ENCODE measurements around the gene SPATS2L. TPM values are rescaled to one million over a fixed set of nuclear protein-coding genes. Genes with fewer than 3 reads are reported as not detected.

Gene SPATS2L
- total RNA-seq, 1 experiment from 2014 or later, result 47.3 TPM

GRCh38 chr2:200421270-200421669 lies 114.8 kb downstream of the SPATS2L start:
- 0 out of 7 replicates have a peak overlapping the region, but pooled peaks of 1 of the 3 experiments have one; percentile 18 for H3K27ac Mint-ChIP-seq
- H4K5ac ChIP-seq (ENCODE audit: insufficient read length, low read depth, low read length), result no peak overlapping the region
- H3K9ac ChIP-seq (ENCODE audit: extremely low read depth, insufficient read length, low read length), result no peak overlapping the region
- no peaks in the 10 kb centered on the region for H3K79me1 ChIP-seq (ENCODE audit: insufficient read depth, low read depth, low read length, poor library complexity, severe bottlenecking)
- H2AK5ac ChIP-seq (ENCODE audit: insufficient read length, low read length), result no peak overlapping the region
- no peak overlapping the region for H2AFZ ChIP-seq (ENCODE audit: low read length)
- H4K20me1 ChIP-seq (ENCODE audit: control insufficient read depth, insufficient read depth, insufficient read length), result no peaks in the 10 kb centered on the region
- no peak overlapping the region for H3K4me2 ChIP-seq (ENCODE audit: insufficient read depth, insufficient read length, low read length)
- H2BK5ac ChIP-seq (ENCODE audit: insufficient read length, low read length), result no peak overlapping the region
- H3K14ac ChIP-seq (ENCODE audit: insufficient read depth, low read length), result no peak overlapping the region
- H3K4me1 ChIP-seq (ENCODE audit: insufficient read depth, low read length), result peaks cover 4% of the 10 kb centered on the region; the same call in 1 of the 2 replicates
- no peak for DNase-seq
- no peak overlapping the region for H3K23ac ChIP-seq (ENCODE audit: insufficient read length, low read depth, low read length)
- H3K9me3 ChIP-seq (ENCODE audit: control insufficient read depth, low read depth, low read length), result no peaks in the 10 kb centered on the region
- H3K79me2 ChIP-seq (ENCODE audit: insufficient read depth, low read length), result no peaks in the 10 kb centered on the region; the same call in 1 of the 2 replicates
- no peak overlapping the region for H3K18ac ChIP-seq (ENCODE audit: insufficient read length, low read depth, low read length)
- H2BK20ac ChIP-seq (ENCODE audit: low read depth, low read length, poor library complexity, severe bottlenecking), result no peak overlapping the region
- no CpG with 5 or more reads among the region's 1 CpG for WGBS (ENCODE audit: extremely low coverage, insufficient read length, low lambda C conversion rate)
- no peak overlapping the region for H3K56ac ChIP-seq (ENCODE audit: insufficient read length, low read depth, low read length)
- H3K23me2 ChIP-seq (ENCODE audit: insufficient read length, low read depth, low read length, poor library complexity, severe bottlenecking), result no peaks in the 10 kb centered on the region
- H2BK12ac ChIP-seq (ENCODE audit: insufficient read length, low read depth, low read length), result no peak overlapping the region
- no peaks in the 10 kb centered on the region for H3K27me3 Mint-ChIP-seq (ENCODE audit: low read depth)
- H4K8ac ChIP-seq (replicated peaks; ENCODE audit: insufficient read length, low read depth, low read length), result no peak overlapping the region
- no peak overlapping the region for H4K91ac ChIP-seq (ENCODE audit: insufficient read length, low read depth, low read length)
- peaks cover 30 to 33% of the 10 kb centered on the region in 2 experiments for H3K4me1 Mint-ChIP-seq
- no peak overlapping the region for H3K4me3 Mint-ChIP-seq
- no peak overlapping the region for H3T11ph ChIP-seq (ENCODE audit: low read length)
- H3K9me3 Mint-ChIP-seq, result no peaks in the 10 kb centered on the region
- no peak overlapping the region for H3K27ac ChIP-seq (ENCODE audit: insufficient read length, low read depth, low read length)
- TF ChIP-seq CTCF (conservative IDR thresholded peaks at IDR 0.05), result no peak
- H2BK120ac ChIP-seq (ENCODE audit: low read depth, low read length, poor library complexity, severe bottlenecking), result no peak overlapping the region
- no peaks in the 10 kb centered on the region for H3K27me3 ChIP-seq (ENCODE audit: insufficient read depth, low read length)
- H3K4ac ChIP-seq (ENCODE audit: low read depth, low read length), result no peak overlapping the region
- no peak overlapping the region for H2BK15ac ChIP-seq (ENCODE audit: low read depth, low read length)
- H3K36me3 Mint-ChIP-seq (ENCODE audit: insufficient read depth in 1 of 3, low read depth in 3 of 3), result peaks cover 10 to 34% (median 16%) of the 10 kb centered on the region in 3 experiments; a peak in 6 of 7 replicates
